T-helper 17 cell (primary cell): ENCODE data around the gene FALEC. TPM values are rescaled to one million over a fixed set of nuclear protein-coding genes. Genes with fewer than 3 reads are reported as not detected.

Source experiments
- ATAC-seq: fragments of 150-1000 bp; cut with Tn5 transposase; 2 replicates; pipeline ENCODE4 v1.10.0; 2021; ENCODE audit warnings: mild to moderate bottlenecking, moderate library complexity
- DNase-seq, 3 donors: peaks; one replicate each; pipeline versions ENCODE4 v3.0.0 to v3.0.0-alpha.2; 2020 to 2021
- H3K9me3 ChIP-seq: one replicate; pipeline ENCODE4 v1.7.0; 2013; ENCODE audit warnings: low read length, mild to moderate bottlenecking; ENCODE audit not compliant: control insufficient read depth, poor library complexity, severe bottlenecking
- H3K27ac Mint-ChIP-seq: one replicate; pipeline ENCODE4 v1.8.0; 2022; ENCODE audit warnings: mild to moderate bottlenecking, moderate library complexity, mixed read lengths
- H3K27me3 Mint-ChIP-seq: one replicate; pipeline ENCODE4 v1.8.0; 2022; ENCODE audit warnings: mixed read lengths
- H3K36me3 Mint-ChIP-seq: one replicate; pipeline ENCODE4 v1.8.0; 2022; ENCODE audit warnings: low read depth, mixed read lengths
- H3K4me1 Mint-ChIP-seq: one replicate; pipeline ENCODE4 v1.8.0; 2022; ENCODE audit warnings: mild to moderate bottlenecking, mixed read lengths
- H3K4me3 Mint-ChIP-seq: one replicate; pipeline ENCODE4 v1.8.0; 2022; ENCODE audit warnings: mild to moderate bottlenecking, moderate library complexity, mixed read lengths
- total RNA-seq, 4 donors: library from RNA in 2 of 4; stranded (reverse) in 2 of 4; gene quantifications; one replicate each; pipeline ENCODE4 v1.2.3 and lab custom pipeline; 2022 to 2026

Gene FALEC
- total RNA-seq, 2 donors from 2014 or later = 1.1 TPM; not detected in 1

- no peak overlapping the region for H3K4me3 Mint-ChIP-seq
- no peaks in the 10 kb centered on the region for H3K36me3 Mint-ChIP-seq
- ATAC-seq = no peak
- no peak for DNase-seq
- H3K27ac Mint-ChIP-seq = no peak overlapping the region
- no peaks in the 10 kb centered on the region for H3K4me1 Mint-ChIP-seq
- H3K27me3 Mint-ChIP-seq = peaks cover 18% of the 10 kb centered on the region
- no peaks in the 10 kb centered on the region for H3K9me3 ChIP-seq
Measured at GRCh38 chr1:150537732-150538684, 22.5 kb downstream of the FALEC start.

GRCh38 chr1:150543500-150544143 lies 28.1 kb downstream of the FALEC start:
- peaks cover 29% of the 10 kb centered on the region for H3K27me3 Mint-ChIP-seq
- no peak overlapping the region for H3K4me3 Mint-ChIP-seq
- no peaks in the 10 kb centered on the region for H3K36me3 Mint-ChIP-seq
- no peak for ATAC-seq
- no peaks in the 10 kb centered on the region for H3K9me3 ChIP-seq
- no peak overlapping the region for H3K27ac Mint-ChIP-seq
- DNase-seq = no peak
- peaks cover 3% of the 10 kb centered on the region for H3K4me1 Mint-ChIP-seq

GRCh38 chr1:150544204-150544603 lies 28.7 kb downstream of the FALEC start:
- no peak for DNase-seq
- H3K4me3 Mint-ChIP-seq = no peak overlapping the region
- H3K9me3 ChIP-seq = no peaks in the 10 kb centered on the region
- H3K4me1 Mint-ChIP-seq = peaks cover 3% of the 10 kb centered on the region
- peaks cover 29% of the 10 kb centered on the region for H3K27me3 Mint-ChIP-seq
- ATAC-seq = no peak
- H3K36me3 Mint-ChIP-seq = no peaks in the 10 kb centered on the region
- H3K27ac Mint-ChIP-seq = no peak overlapping the region

- no peaks in the 10 kb centered on the region for H3K9me3 ChIP-seq
- Mint-ChIP-seq H3K27me3 (peaks cover 29% of the 10 kb centered on the region), H3K27ac (no peak overlapping the region), H3K4me3 (no peak overlapping the region), H3K4me1 (peaks cover 7% of the 10 kb centered on the region), H3K36me3 (no peaks in the 10 kb centered on the region)
- ATAC-seq (no peak), DNase-seq (no peak)
Measured at GRCh38 chr1:150545486-150546032, 30.0 kb downstream of the FALEC start.

GRCh38 chr1:150546294-150546937 lies 30.9 kb downstream of the FALEC start:
- peaks cover 10% of the 10 kb centered on the region for H3K4me1 Mint-ChIP-seq
- DNase-seq (no peak), ATAC-seq (no peak)
- peaks cover 29% of the 10 kb centered on the region for H3K27me3 Mint-ChIP-seq
- no peak overlapping the region for H3K4me3 Mint-ChIP-seq
- H3K36me3 Mint-ChIP-seq = no peaks in the 10 kb centered on the region
- no peak overlapping the region for H3K27ac Mint-ChIP-seq
- no peaks in the 10 kb centered on the region for H3K9me3 ChIP-seq

- no peaks in the 10 kb centered on the region for H3K9me3 ChIP-seq
- H3K4me1 Mint-ChIP-seq = peaks cover 13% of the 10 kb centered on the region
- no peak overlapping the region for H3K27ac Mint-ChIP-seq
Measured at GRCh38 chr1:150548324-150548631, 32.7 kb downstream of the FALEC start.

GRCh38 chr1:150548632-150549495 lies 33.3 kb downstream of the FALEC start, which contains the start of gene ADAMTSL4:
Gene ADAMTSL4, plus strand, starts transcription at chr1:150549408. Its CDS starts 2,881 bp downstream, at chr1:150552289.
- H3K36me3 Mint-ChIP-seq = no peaks in the 10 kb centered on the region
- no peak within 1 kb of the TSS for H3K27ac Mint-ChIP-seq
- H3K4me3 Mint-ChIP-seq = peak within 1 kb of the TSS; percentile 87
- no peaks in the 10 kb centered on the region for H3K9me3 ChIP-seq
- DNase-seq = no peak
- peaks cover 13% of the 10 kb centered on the region for H3K4me1 Mint-ChIP-seq
- peak; percentile 77 for ATAC-seq
- peaks cover 15% of the 10 kb centered on the region for H3K27me3 Mint-ChIP-seq

More at GRCh38 chr1:150548324-150548631, 32.7 kb downstream of the FALEC start:
- no peaks in the 10 kb centered on the region for H3K36me3 Mint-ChIP-seq
- H3K27me3 Mint-ChIP-seq = peaks cover 21% of the 10 kb centered on the region
- peak overlapping the region; percentile 85 for H3K4me3 Mint-ChIP-seq
- ATAC-seq (no peak), DNase-seq (no peak)

- Mint-ChIP-seq H3K36me3 (no peaks in the 10 kb centered on the region), H3K27ac (no peak overlapping the region), H3K27me3 (peaks cover 15% of the 10 kb centered on the region), H3K4me3 (peak overlapping the region; percentile 87), H3K4me1 (peaks cover 13% of the 10 kb centered on the region)
- DNase-seq (no peak), ATAC-seq (no peak)
- H3K9me3 ChIP-seq = no peaks in the 10 kb centered on the region
Measured at GRCh38 chr1:150549496-150550221, 34.1 kb downstream of the FALEC start.

GRCh38 chr1:150550222-150551050 lies 34.9 kb downstream of the FALEC start:
- Mint-ChIP-seq H3K4me3 (peak overlapping the region; percentile 50), H3K27ac (peak overlapping the region; percentile 19), H3K4me1 (peaks cover 13% of the 10 kb centered on the region), H3K27me3 (peaks cover 12% of the 10 kb centered on the region), H3K36me3 (no peaks in the 10 kb centered on the region)
- ATAC-seq (no peak), DNase-seq (no peak)
- no peaks in the 10 kb centered on the region for H3K9me3 ChIP-seq

GRCh38 chr1:150551051-150551783 lies 35.7 kb downstream of the FALEC start:
- H3K36me3 Mint-ChIP-seq = no peaks in the 10 kb centered on the region
- peaks cover 13% of the 10 kb centered on the region for H3K4me1 Mint-ChIP-seq
- H3K9me3 ChIP-seq = no peaks in the 10 kb centered on the region
- H3K4me3 Mint-ChIP-seq = peak overlapping the region; percentile 39
- H3K27me3 Mint-ChIP-seq = peaks cover 7% of the 10 kb centered on the region
- peak overlapping the region; percentile 19 for H3K27ac Mint-ChIP-seq
- ATAC-seq = no peak
- no peak for DNase-seq

GRCh38 chr1:150551784-150552127 lies 36.2 kb downstream of the FALEC start:
- no peak overlapping the region for H3K4me3 Mint-ChIP-seq

More at GRCh38 chr1:150551784-150552127, 36.2 kb downstream of the FALEC start:
- Mint-ChIP-seq H3K4me1 (peaks cover 13% of the 10 kb centered on the region), H3K27ac (peak overlapping the region; percentile 19), H3K36me3 (no peaks in the 10 kb centered on the region), H3K27me3 (peaks cover 2% of the 10 kb centered on the region)
- ATAC-seq (no peak), DNase-seq (no peak)
- H3K9me3 ChIP-seq = no peaks in the 10 kb centered on the region
